Thyroid gland (tissue), 4 donors: ENCODE data around the gene MVB12B.

Experiments
- CTCF ChIP-seq, 6 experiments: fragments of 200-600 bp in 3 of 6; fragments of 450-650 bp in 3 of 6; sonication (generic) in 3 of 6; IDR thresholded peaks; one replicate each; pipeline ENCODE4 v1.5.1; 2016 to 2019; ENCODE audit warnings: antibody characterized with exemption in 6 of 6, mild to moderate bottlenecking in 2 of 6, inconsistent platforms in 1 of 6, moderate library complexity in 1 of 6
- POLR2A ChIP-seq, 2 donors: fragments of 450-650 bp; IDR thresholded peaks; one replicate each; pipeline ENCODE4 v1.6.1; 2017; ENCODE audit warnings: antibody characterized with exemption in 2 of 2, mild to moderate bottlenecking in 2 of 2, moderate library complexity in 1 of 2

- no peak for TF ChIP-seq CTCF (IDR thresholded peaks at IDR 0.05)
- no peak for TF ChIP-seq POLR2A (IDR thresholded peaks at IDR 0.05)
Measured at GRCh38 chr9:126516936-126517832, 190.6 kb downstream of the MVB12B start.
